ENCODE data around the gene ARGLU1.
A peak's percentile ranks its signal among the peaks of the same experiment; 100 is the strongest.

The ARGLU1 gene

DNA sequence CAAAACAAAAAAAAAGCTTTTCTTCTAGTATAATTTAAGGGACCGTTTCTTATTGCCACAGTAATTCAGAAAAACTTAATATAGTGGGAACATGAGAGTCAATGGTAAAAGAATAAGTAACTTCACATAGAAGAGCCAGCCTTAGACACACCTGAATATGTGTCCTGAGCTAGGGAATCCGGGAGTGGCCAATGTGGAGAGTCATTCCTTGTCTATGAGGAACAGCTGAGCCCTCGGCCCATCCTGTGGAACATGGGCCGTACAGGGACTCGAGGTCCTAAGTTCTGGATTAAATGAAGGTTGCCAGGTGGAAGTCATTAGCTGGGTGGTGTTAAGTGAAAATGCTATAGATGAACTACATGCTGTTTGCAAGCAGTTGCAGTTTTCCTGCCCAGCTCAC lies 64.7 kb downstream of the ARGLU1 start:
- no peak for DNase-seq (ENCODE audit: low read depth)
- TF ChIP-seq MYC (IDR thresholded peaks at IDR 0.05; ENCODE audit: low read depth, low read length) (no peak), POLR2A (IDR thresholded peaks at IDR 0.05; ENCODE audit: extremely low read depth, insufficient read length) (no peak)
- TF ChIP-seq, protein P1, sequence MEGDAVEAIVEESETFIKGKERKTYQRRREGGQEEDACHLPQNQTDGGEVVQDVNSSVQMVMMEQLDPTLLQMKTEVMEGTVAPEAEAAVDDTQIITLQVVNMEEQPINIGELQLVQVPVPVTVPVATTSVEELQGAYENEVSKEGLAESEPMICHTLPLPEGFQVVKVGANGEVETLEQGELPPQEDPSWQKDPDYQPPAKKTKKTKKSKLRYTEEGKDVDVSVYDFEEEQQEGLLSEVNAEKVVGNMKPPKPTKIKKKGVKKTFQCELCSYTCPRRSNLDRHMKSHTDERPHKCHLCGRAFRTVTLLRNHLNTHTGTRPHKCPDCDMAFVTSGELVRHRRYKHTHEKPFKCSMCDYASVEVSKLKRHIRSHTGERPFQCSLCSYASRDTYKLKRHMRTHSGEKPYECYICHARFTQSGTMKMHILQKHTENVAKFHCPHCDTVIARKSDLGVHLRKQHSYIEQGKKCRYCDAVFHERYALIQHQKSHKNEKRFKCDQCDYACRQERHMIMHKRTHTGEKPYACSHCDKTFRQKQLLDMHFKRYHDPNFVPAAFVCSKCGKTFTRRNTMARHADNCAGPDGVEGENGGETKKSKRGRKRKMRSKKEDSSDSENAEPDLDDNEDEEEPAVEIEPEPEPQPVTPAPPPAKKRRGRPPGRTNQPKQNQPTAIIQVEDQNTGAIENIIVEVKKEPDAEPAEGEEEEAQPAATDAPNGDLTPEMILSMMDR (IDR thresholded peaks at IDR 0.05; ENCODE audit: low read depth, low read length): no peak
- TF ChIP-seq, protein P2, sequence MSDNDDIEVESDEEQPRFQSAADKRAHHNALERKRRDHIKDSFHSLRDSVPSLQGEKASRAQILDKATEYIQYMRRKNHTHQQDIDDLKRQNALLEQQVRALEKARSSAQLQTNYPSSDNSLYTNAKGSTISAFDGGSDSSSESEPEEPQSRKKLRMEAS (IDR thresholded peaks at IDR 0.05; ENCODE audit: low read depth, low read length): no peak
- no peak overlapping the region for H3K4me3 ChIP-seq (ENCODE audit: low read depth, low read length)

DNA sequence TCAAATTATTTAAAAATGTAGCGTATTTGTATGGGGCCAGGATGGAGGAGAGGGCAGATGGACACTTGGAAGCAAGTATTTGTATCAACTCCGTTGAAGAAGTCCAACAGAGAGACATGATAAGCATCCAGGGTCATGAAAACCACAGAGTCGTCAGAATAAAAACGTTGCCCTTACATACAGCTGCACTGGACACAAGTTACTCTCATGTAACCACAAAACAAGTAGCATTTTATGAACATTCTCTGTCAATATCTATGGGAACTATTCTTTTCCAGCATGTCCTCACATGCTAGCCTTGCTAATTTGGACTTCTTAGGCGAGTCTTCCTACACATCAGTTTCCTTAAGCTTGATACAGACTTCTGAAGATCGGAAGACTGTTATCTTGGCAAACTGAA lies 67.5 kb downstream of the ARGLU1 start:
- peak overlapping the region; percentile 25 for H3K4me3 ChIP-seq (ENCODE audit: low read depth, low read length)
- TF ChIP-seq, protein P1 (IDR thresholded peaks at IDR 0.05; ENCODE audit: low read depth, low read length): no peak
- TF ChIP-seq, protein P2 (IDR thresholded peaks at IDR 0.05; ENCODE audit: low read depth, low read length): no peak
- TF ChIP-seq MYC (IDR thresholded peaks at IDR 0.05; ENCODE audit: low read depth, low read length) (no peak), POLR2A (IDR thresholded peaks at IDR 0.05; ENCODE audit: extremely low read depth, insufficient read length) (no peak)
- peak; percentile 32 for DNase-seq (ENCODE audit: low read depth)

DNA sequence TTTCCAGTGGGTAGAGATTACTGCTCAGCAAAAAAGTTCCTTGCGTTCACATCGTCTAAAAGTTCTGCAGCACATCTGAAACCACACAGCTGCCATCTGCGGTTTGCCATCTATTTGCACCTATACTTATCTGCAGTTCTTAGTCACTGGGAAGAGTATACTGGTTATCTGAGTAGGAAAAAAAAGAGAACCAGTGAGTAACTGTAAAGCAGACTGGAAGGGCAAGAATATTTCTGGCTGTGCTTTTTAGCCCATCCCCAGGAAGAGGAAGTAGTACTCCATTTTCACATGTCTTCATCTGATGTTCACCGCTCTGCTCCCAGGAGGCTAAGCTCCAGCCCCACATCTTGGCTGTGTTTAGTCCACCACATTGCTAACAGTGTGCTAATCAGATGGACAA lies 68.0 kb downstream of the ARGLU1 start:
- peak; percentile 93 for DNase-seq (ENCODE audit: low read depth)
- TF ChIP-seq, protein P1 (IDR thresholded peaks at IDR 0.05; ENCODE audit: low read depth, low read length): no peak
- TF ChIP-seq MYC (IDR thresholded peaks at IDR 0.05; ENCODE audit: low read depth, low read length) (no peak), POLR2A (IDR thresholded peaks at IDR 0.05; ENCODE audit: extremely low read depth, insufficient read length) (no peak)
- TF ChIP-seq, protein P2 (IDR thresholded peaks at IDR 0.05; ENCODE audit: low read depth, low read length): no peak
- peak overlapping the region; percentile 25 for H3K4me3 ChIP-seq (ENCODE audit: low read depth, low read length)

DNA sequence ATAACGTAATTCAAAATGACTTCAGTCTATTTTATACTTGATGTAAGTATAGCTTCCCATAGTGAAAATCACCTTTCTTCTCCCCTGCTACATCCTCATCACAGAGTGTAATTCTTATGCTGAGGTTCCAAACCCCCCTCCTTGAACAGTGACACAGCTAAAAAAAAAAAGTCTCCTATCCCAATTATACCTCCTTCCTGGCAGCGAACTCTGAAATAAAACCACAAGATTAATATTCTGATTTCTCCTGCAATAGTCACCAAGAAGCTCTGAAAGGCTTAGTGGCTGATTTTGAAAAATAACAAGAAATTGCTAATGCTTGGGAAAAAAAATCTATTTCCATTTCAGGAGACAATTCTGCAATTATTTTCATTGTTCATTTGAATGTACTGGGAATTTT lies 68.8 kb downstream of the ARGLU1 start:
- DNase-seq (ENCODE audit: low read depth): no peak
- TF ChIP-seq, protein P2 (IDR thresholded peaks at IDR 0.05; ENCODE audit: low read depth, low read length): no peak
- TF ChIP-seq, protein P1 (IDR thresholded peaks at IDR 0.05; ENCODE audit: low read depth, low read length): no peak
- TF ChIP-seq POLR2A (IDR thresholded peaks at IDR 0.05; ENCODE audit: extremely low read depth, insufficient read length) (no peak), MYC (IDR thresholded peaks at IDR 0.05; ENCODE audit: low read depth, low read length) (no peak)
- no peak overlapping the region for H3K4me3 ChIP-seq (ENCODE audit: low read depth, low read length)

DNA sequence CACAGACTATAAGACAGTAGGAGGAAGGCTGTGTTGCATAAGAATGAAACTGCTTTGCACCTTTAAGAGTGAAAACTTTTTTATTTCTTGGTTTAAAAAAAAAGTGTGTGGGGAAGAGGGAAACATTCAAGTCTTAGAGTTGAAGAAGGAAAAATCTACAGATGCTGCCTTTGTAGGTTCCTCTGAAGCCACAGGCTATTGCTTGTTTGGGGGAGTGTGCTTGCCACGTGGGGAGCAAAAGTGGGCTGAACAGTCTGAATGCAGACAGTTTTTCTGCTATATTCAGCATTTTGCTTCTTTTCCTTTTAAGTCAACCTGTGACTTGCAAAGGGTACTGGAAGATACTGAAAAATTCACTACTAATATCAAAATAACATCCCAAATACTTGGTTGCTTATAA lies 69.4 kb downstream of the ARGLU1 start:
- H3K4me3 ChIP-seq (ENCODE audit: low read depth, low read length): no peak overlapping the region
- TF ChIP-seq, protein P2 (IDR thresholded peaks at IDR 0.05; ENCODE audit: low read depth, low read length): peak; percentile 71
- no peak for TF ChIP-seq POLR2A (IDR thresholded peaks at IDR 0.05; ENCODE audit: extremely low read depth, insufficient read length)
- DNase-seq (ENCODE audit: low read depth): peak; percentile 39

DNA sequence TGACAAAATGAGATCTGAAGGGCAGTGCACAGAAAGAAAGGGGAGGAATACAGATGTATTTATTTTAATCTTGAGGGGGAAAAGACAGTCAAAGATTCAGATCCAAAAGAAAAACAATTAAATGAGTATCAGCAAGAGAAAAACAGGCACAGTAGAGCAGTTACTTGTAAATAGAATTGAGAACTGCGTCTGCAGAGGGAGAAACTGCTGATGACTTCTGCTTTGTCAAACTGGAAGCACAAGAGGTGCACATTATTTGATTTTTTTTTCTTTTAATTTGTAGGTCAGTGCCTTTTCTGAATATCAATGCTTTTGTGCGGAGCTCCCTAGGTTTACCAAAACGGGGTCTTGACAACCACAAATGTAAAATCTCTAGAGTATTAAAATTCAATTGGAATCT lies 69.8 kb downstream of the ARGLU1 start:
- peak; percentile 56 for DNase-seq (ENCODE audit: low read depth)

More for the DNA sequence above, 69.8 kb downstream of the ARGLU1 start:
- TF ChIP-seq, protein P2 (IDR thresholded peaks at IDR 0.05; ENCODE audit: low read depth, low read length): no peak
- TF ChIP-seq, protein P1 (IDR thresholded peaks at IDR 0.05; ENCODE audit: low read depth, low read length): no peak
- TF ChIP-seq POLR2A (IDR thresholded peaks at IDR 0.05; ENCODE audit: extremely low read depth, insufficient read length) (no peak), MYC (IDR thresholded peaks at IDR 0.05; ENCODE audit: low read depth, low read length) (no peak)
- no peak overlapping the region for H3K4me3 ChIP-seq (ENCODE audit: low read depth, low read length)
